ENCODE measurements around the gene EIF3A. TPM values are rescaled to one million over a fixed set of nuclear protein-coding genes. Genes with fewer than 3 reads are reported as not detected.

The EIF3A gene
- total RNA-seq, 6 donors from 2014 or later: 90.2 to 138 (median 107) TPM

DNA sequence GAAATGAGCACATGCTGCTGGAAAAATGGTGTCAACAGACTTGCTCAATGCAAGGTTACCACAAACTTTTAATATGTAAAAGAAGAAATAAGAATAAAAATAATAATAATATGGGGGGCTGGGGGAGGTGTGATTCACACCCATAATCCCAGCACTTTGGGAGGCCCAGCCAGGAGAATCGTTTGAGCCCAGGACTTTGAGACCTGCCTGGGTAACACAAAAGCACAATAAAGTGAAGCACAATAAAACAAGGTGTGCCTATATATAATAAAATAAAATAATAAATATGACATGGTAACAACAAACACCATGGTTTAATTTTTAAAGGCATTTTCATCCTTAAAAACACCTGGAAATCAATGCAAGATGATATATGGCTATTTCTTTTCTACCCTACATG, 25.1 kb downstream of the EIF3A start:
- Histone ChIP-seq H3K27ac (no peak overlapping the region), H3K4me1 (no peaks in the 10 kb centered on the region), H3K4me3 (no peak overlapping the region), H3K9me3 (no peaks in the 10 kb centered on the region), H3K36me3 (peaks cover 37 to 100% (median 92%) of the 10 kb centered on the region in 4 donors), H3K27me3 (no peaks in the 10 kb centered on the region)
- ATAC-seq (ENCODE audit: low FRiP score in 2 of 2) (no peak), DNase-seq (no peak)
- TF ChIP-seq, protein P1, sequence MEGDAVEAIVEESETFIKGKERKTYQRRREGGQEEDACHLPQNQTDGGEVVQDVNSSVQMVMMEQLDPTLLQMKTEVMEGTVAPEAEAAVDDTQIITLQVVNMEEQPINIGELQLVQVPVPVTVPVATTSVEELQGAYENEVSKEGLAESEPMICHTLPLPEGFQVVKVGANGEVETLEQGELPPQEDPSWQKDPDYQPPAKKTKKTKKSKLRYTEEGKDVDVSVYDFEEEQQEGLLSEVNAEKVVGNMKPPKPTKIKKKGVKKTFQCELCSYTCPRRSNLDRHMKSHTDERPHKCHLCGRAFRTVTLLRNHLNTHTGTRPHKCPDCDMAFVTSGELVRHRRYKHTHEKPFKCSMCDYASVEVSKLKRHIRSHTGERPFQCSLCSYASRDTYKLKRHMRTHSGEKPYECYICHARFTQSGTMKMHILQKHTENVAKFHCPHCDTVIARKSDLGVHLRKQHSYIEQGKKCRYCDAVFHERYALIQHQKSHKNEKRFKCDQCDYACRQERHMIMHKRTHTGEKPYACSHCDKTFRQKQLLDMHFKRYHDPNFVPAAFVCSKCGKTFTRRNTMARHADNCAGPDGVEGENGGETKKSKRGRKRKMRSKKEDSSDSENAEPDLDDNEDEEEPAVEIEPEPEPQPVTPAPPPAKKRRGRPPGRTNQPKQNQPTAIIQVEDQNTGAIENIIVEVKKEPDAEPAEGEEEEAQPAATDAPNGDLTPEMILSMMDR (IDR thresholded peaks at IDR 0.05): no peak
- TF ChIP-seq POLR2AphosphoS5 (IDR thresholded peaks at IDR 0.05) (no peak), POLR2A (IDR thresholded peaks at IDR 0.05) (no peak), EP300 (IDR thresholded peaks at IDR 0.05) (no peak)
- WGBS, 2 donors: 89 to 100% methylated on average over 1 of the region's 1 CpG

DNA sequence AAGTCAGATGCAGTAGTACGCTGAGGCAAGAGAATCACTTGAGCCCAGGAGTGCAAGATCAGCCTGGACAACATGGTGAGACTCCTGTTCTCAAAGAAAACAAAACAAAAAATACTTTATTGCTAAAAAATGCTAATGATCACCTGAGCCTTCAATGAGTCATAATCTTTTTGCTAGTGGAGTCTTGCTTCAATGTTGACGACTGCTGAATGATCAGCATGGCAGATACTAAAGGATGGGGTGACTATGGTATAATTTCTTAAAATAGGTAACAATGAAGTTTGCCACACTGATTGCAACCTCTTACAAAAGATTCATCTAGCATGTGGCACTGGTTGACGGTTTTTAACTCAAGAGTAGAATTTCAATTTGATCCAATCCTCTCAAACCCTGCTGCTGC, 28.8 kb downstream of the EIF3A start:
- DNase-seq: no peak

DNA sequence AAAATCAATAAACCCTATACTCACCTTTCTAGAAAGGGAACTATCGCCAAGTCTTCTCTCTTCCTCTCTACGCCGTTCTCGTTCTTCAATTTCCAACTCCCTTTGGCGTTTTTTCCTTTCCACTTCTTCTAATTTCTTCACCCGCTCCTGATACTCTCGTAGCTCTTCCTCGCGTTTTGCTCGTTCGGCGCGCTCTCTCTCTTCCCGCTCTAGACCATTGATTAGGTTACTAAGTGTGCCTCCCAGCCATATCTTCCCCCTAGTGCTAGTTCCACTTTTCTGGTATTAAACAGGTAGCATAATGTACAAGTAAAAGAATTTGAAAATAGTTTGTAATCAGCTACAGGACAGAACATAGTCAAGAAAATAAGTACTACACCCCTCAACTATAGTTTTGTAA, 30.8 kb downstream of the EIF3A start:
- TF ChIP-seq EP300 (IDR thresholded peaks at IDR 0.05): no peak
- TF ChIP-seq POLR2AphosphoS5 (IDR thresholded peaks at IDR 0.05): no peak
- TF ChIP-seq, protein P1 (IDR thresholded peaks at IDR 0.05): no peak
- no peak for TF ChIP-seq POLR2A (IDR thresholded peaks at IDR 0.05)

More for the DNA sequence above, 28.8 kb downstream of the EIF3A start:
- no peaks in the 10 kb centered on the region for H3K27me3 ChIP-seq
- no peaks in the 10 kb centered on the region for H3K4me1 ChIP-seq
- no peak overlapping the region for H3K4me3 ChIP-seq
- no peak overlapping the region for H3K27ac ChIP-seq
- no peaks in the 10 kb centered on the region for H3K9me3 ChIP-seq
- WGBS, 2 donors: 92 to 93% methylated on average over 3 of the region's 3 CpGs
- no peak for TF ChIP-seq EP300 (IDR thresholded peaks at IDR 0.05)
- TF ChIP-seq, protein P1 (IDR thresholded peaks at IDR 0.05): no peak
- TF ChIP-seq POLR2A (IDR thresholded peaks at IDR 0.05): no peak
- TF ChIP-seq POLR2AphosphoS5 (IDR thresholded peaks at IDR 0.05): no peak
- ATAC-seq (ENCODE audit: low FRiP score in 2 of 2): no peak
- peaks cover 34 to 100% (median 90%) of the 10 kb centered on the region in 4 donors for H3K36me3 ChIP-seq

DNA sequence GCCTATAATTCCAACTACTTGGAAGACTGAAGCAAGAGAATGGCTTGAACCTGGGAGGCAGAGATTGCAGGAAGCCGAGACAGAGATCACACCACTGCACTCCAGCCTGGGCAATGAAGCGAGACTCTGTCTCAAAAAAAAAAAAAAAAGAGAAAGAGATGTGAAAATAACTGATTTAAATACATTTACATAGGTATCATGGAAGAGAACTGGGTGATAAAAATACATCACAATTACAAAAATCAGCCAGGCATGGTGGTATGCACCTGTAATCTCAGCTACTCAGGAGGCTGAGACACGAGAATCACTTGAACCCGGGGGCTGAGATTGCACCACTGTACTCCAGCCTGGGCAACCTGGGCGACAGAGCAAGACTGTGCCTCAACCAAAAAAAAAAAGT, 31.3 kb downstream of the EIF3A start:
- Histone ChIP-seq H3K27ac (no peak overlapping the region), H3K4me1 (peaks cover 0 to 5% (median 0%) of the 10 kb centered on the region in 4 donors), H3K36me3 (peaks cover 23 to 100% (median 81%) of the 10 kb centered on the region in 4 donors), H3K9me3 (no peaks in the 10 kb centered on the region), H3K4me3 (no peak overlapping the region), H3K27me3 (no peaks in the 10 kb centered on the region)
- no peak for ATAC-seq (ENCODE audit: low FRiP score in 2 of 2)
- TF ChIP-seq EP300 (IDR thresholded peaks at IDR 0.05): no peak
- TF ChIP-seq POLR2AphosphoS5 (IDR thresholded peaks at IDR 0.05): no peak
- DNase-seq: no peak
- WGBS, 2 donors: 95 to 99% methylated on average over 5 of the region's 5 CpGs

More for the DNA sequence above, 30.8 kb downstream of the EIF3A start:
- Histone ChIP-seq H3K27me3 (no peaks in the 10 kb centered on the region), H3K36me3 (peaks cover 22 to 100% (median 83%) of the 10 kb centered on the region in 4 donors), H3K4me1 (peaks cover 0 to 5% (median 0%) of the 10 kb centered on the region in 4 donors), H3K27ac (no peak overlapping the region), H3K9me3 (no peaks in the 10 kb centered on the region), H3K4me3 (no peak overlapping the region)
- DNase-seq (no peak), ATAC-seq (ENCODE audit: low FRiP score in 2 of 2) (no peak)
- WGBS, 2 donors: 93 to 98% methylated on average over 14 of the region's 14 CpGs

DNA sequence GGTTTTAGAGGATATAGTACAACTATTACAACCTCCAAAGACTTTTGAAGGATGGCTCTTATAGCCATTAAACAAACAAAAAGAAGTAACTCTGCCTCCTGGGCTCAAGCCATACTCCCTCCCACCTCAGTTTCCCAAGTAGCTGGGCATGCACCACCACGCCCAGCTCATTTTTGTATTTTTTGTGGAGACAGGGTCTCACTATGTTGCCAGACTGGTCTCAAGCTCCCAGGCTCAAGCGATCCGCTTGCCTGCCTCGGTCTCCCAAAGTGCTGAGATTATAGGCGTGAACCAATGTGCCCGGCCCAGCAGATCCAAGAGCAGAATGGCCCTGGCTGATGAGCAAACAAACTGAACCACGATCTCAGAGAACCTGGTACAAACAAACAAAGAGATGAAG, 35.1 kb downstream of the EIF3A start:
- no peak overlapping the region for H3K4me3 ChIP-seq
- H3K4me1 ChIP-seq: peaks cover 0 to 5% (median 0%) of the 10 kb centered on the region in 4 donors
- 84 to 86% methylated on average over 7 of the region's 7 CpGs for whole genome bisulfite sequencing, 2 donors
- ATAC-seq (ENCODE audit: low FRiP score in 2 of 2): no peak
- no peaks in the 10 kb centered on the region for H3K9me3 ChIP-seq
- DNase-seq: no peak
- H3K27me3 ChIP-seq: no peaks in the 10 kb centered on the region
- peaks cover 50 to 100% (median 83%) of the 10 kb centered on the region in 4 donors for H3K36me3 ChIP-seq
- H3K27ac ChIP-seq: no peak overlapping the region
- TF ChIP-seq POLR2AphosphoS5 (IDR thresholded peaks at IDR 0.05) (no peak), EP300 (IDR thresholded peaks at IDR 0.05) (no peak), POLR2A (IDR thresholded peaks at IDR 0.05) (no peak)
- TF ChIP-seq, protein P1 (IDR thresholded peaks at IDR 0.05): no peak

All from upper lobe of left lung (tissue), 6 donors.